ENCODE data around the gene SCN4B. TPM values are rescaled to one million over a fixed set of nuclear protein-coding genes. Genes with fewer than 3 reads are reported as not detected.
"Not testable (repeated sequence)": the region's sequence is repeated elsewhere in the genome, so short reads cannot be mapped to it uniquely, and the experiment has no call there.

SCN4B gene
- total and polyA plus RNA-seq, 2 of the 8 experiments (the other 6 are each of a cell fraction or from before 2014, with no cell fraction given): 2.8 to 4.9 TPM

GRCh38 chr11:118184784-118185579 lies 32.4 kb upstream of the SCN4B start (continued):
- TF ChIP-seq USF2 (IDR thresholded peaks at IDR 0.05; ENCODE audit: low read length) (no peak), ATF2 (IDR thresholded peaks at IDR 0.05; ENCODE audit: low read length) (no peak)

- CTCF ChIA-PET (ENCODE audit: partially characterized antibody): interaction anchor here (1.0 to 2.4 kb wide), 3 partner anchors 9 to 112 kb away, joined by 4 to 11 read pairs (median 5); no protein-coding TSS in a partner anchor
- not testable (repeated sequence) for H3K4me3 ChIP-seq (ENCODE audit: extremely low read depth in 1 of 4, insufficient read depth in 2 of 4, low read depth in 3 of 4, low read length in 4 of 4)
Observed at GRCh38 chr11:118183691-118184090, 31.1 kb upstream of the SCN4B start.

More at GRCh38 chr11:118183691-118184090, 31.1 kb upstream of the SCN4B start:
- FAIRE-seq; H3K23me2 ChIP-seq (ENCODE audit: low read depth, low read length); H3K14ac ChIP-seq (ENCODE audit: insufficient read length); H3K27me3 ChIP-seq (replicated peaks in 1 of 4; ENCODE audit: control insufficient read depth in 3 of 4, extremely low read depth in 1 of 4, insufficient read depth in 3 of 4, low read length in 3 of 4); H3K9ac ChIP-seq (replicated peaks in 1 of 4; ENCODE audit: extremely low read depth in 1 of 4, low read depth in 3 of 4, low read length in 3 of 4); H4K5ac ChIP-seq (ENCODE audit: insufficient read length, low read depth, low read length); DNase-seq (ENCODE audit: low read depth in 1 of 2, low spot score in 2 of 2); H2BK15ac ChIP-seq (ENCODE audit: low read length); H4K8ac ChIP-seq (ENCODE audit: extremely low read depth, insufficient read depth, low read length); H2AK5ac ChIP-seq (ENCODE audit: low read depth, low read length); H3K56ac ChIP-seq (replicated peaks; ENCODE audit: insufficient read length, low read depth, low read length); H3K4me2 ChIP-seq (ENCODE audit: insufficient read depth in 1 of 2, low read depth in 2 of 2, low read length in 2 of 2); H3K79me2 ChIP-seq (ENCODE audit: control insufficient read depth in 1 of 2, insufficient read depth in 2 of 2, low read length in 2 of 2); POLR2A ChIA-PET (ENCODE audit: partially characterized antibody); H3K36me3 ChIP-seq (ENCODE audit: control insufficient read depth in 2 of 4, insufficient read depth in 4 of 4, low read length in 3 of 4); H3K79me1 ChIP-seq (ENCODE audit: low read depth, low read length); H3K23ac ChIP-seq (ENCODE audit: insufficient read length); H2BK20ac ChIP-seq (ENCODE audit: low read length); H2BK12ac ChIP-seq (ENCODE audit: low read depth, low read length); H3K27ac ChIP-seq (ENCODE audit: low read depth, low read length); H2AFZ ChIP-seq (ENCODE audit: low read length); H3K18ac ChIP-seq (ENCODE audit: extremely low read depth, low read length); H3K9me3 ChIP-seq (ENCODE audit: insufficient read depth in 2 of 2, low read depth in 1 of 2, low read length in 1 of 2); H3K4ac ChIP-seq (replicated peaks; ENCODE audit: insufficient read length, low read depth, low read length); H4K20me1 ChIP-seq (replicated peaks in 1 of 2; ENCODE audit: control insufficient read depth in 1 of 2, insufficient read depth in 2 of 2, low read length in 2 of 2); H2BK120ac ChIP-seq (replicated peaks; ENCODE audit: low read depth, low read length); H2BK5ac ChIP-seq (ENCODE audit: low read depth, low read length); H4K91ac ChIP-seq (replicated peaks; ENCODE audit: insufficient read length, low read length): not testable (repeated sequence)
- peaks cover 6 to 13% (median 7%) of the 10 kb centered on the region in 4 experiments for H3K4me1 ChIP-seq (replicated peaks in 1 of 4; ENCODE audit: control insufficient read depth in 3 of 4, insufficient read depth in 4 of 4, low read length in 3 of 4)
- 82% methylated on average over 5 of the region's 5 CpGs; no CpG with 5 or more reads in 1 of the 2 experiments for WGBS, 2 experiments (ENCODE audit: extremely low coverage in 1 of 2, insufficient coverage in 1 of 2, insufficient read length in 1 of 2, insufficient replicate concordance in 2 of 2, low coverage in 1 of 2, low lambda C conversion rate in 2 of 2, missing lambda C conversion rate in 1 of 2)

All from H1 (cell line).